Activated T-cell treated with anti-CD3 and anti-CD28 coated beads, Interleukin-2, amount 50 U/mL, for 48 hours (primary cell): ENCODE measurements around the gene PGF.
A peak's percentile ranks its signal among the peaks of the same experiment; 100 is the strongest.

ENCODE experiments used
- DNase-seq, 2 experiments: peaks; one replicate each; pipeline ENCODE4 v3.0.0-alpha.2; 2020

Gene PGF

DNA sequence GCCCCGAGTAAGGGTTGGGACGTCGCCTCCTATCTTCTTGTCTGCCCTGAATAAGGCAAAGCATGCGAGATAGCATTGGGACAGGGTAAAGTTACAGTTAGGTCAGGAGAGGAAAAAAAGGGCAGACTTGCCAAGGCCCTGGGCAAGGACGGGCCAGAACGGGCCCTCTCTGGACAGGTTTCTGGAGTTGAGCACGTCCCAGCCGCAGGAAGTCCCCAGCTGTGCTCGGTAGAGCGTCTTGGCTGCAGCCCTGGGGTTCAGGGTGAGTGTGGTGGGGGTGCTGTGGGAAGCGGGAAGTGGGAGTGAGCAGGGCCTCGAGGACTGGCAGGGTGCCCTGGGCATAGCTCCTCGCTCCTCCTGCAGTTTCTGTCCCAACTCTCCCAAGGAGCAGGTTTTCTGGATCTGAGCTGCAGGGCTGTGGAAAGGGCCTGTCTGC is 37.7 kb downstream of the PGF start:
- no peak for DNase-seq

DNA sequence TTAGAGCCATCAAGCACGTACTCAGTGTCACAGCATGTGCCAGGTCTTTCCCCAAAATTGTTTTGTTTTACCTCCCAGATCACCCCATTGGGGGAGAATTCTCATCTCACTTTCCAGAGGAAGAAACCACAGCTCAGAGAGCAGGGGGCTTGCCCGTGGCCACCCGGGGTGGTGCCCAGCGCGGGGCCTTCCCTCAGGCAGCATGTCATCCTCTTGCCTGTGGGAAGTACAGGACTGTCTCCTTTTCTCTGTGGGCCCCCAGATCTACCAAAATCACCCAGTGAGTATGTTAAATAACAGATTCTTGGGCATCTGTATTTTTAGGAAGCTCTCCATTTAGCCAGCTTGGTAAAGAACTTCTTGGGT is 38.2 kb downstream of the PGF start:
- no peak for DNase-seq

GRCh38 chr14:74915826-74916225 is 39.6 kb downstream of the PGF start:
- DNase-seq, result no peak

GRCh38 chr14:74915426-74915825 is 40.0 kb downstream of the PGF start:
- DNase-seq, result no peak

- DNase-seq, result no peak
These were observed 41.3 kb downstream of the PGF start for GRCh38 chr14:74913986-74914573.

GRCh38 chr14:74913393-74913910 is 41.9 kb downstream of the PGF start:
- no peak for DNase-seq

- no peak for DNase-seq
These were observed 42.6 kb downstream of the PGF start for GRCh38 chr14:74912801-74913200.

DNA sequence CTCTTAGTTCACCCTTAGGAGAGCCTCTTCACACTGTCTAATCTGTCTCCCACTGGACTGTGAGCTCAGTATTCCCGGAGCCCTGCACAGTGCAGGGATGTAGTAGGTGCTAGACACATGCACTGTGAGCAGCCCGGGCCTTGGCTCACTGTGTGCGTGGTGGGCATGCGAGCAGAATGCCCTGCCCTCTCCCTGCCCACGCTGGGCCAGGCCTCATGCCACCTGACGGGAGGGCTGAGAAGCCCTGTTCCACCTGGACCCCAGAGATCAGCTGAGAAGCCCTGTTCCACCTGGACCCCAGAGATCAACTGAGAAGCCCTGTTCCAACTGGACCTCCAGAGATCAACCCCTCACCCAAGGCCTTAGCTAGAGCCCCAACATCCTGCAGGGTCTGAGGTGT is 43.3 kb downstream of the PGF start:
- no peak for DNase-seq

DNA sequence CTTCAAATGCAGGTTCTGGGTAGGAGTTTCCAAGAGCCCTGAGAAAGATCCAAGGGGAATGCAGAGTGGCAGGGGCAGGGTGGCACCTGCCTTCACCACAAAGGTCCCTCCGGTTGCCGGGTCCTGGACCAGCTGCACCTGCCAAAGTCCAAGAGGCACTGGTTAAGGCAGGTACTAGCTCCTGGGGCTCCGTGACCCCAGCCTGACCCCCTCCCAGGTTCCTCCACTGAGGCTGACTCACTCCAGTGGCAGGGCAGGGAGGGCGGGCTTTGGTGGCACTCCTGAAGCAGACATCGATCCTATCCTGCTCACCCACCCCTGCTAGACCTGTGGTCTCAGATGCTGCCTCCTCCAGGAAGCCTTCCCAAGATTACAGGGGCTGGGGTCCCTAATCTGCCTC is 43.7 kb downstream of the PGF start:
- DNase-seq, result no peak

GRCh38 chr14:74911221-74911620 is 44.2 kb downstream of the PGF start:
- no peak for DNase-seq

GRCh38 chr14:74910556-74910955 is 44.8 kb downstream of the PGF start:
- no peak for DNase-seq

DNA sequence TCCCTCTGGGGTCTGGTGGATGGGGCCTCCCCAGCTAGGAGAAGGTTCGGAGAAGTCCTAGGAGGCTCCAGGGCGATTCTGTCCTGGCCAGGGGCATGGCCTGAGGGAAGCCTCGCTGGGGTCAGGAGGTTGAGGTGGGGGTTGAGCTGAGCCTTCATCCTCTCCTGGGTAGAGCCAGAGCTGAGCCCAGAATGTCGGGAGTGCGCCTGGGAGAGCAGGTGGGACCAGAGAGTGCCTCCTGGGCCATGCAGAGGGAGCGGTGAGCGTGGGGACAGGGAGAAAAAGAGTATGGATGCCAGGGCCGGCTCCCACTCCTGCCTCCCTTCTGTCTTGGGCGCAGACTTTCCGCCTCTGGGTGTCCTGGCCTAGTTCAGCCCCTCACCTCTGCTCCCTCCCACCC is 45.5 kb downstream of the PGF start:
- no peak for DNase-seq

GRCh38 chr14:74909501-74909900 is 45.9 kb downstream of the PGF start:
- DNase-seq, result no peak

DNA sequence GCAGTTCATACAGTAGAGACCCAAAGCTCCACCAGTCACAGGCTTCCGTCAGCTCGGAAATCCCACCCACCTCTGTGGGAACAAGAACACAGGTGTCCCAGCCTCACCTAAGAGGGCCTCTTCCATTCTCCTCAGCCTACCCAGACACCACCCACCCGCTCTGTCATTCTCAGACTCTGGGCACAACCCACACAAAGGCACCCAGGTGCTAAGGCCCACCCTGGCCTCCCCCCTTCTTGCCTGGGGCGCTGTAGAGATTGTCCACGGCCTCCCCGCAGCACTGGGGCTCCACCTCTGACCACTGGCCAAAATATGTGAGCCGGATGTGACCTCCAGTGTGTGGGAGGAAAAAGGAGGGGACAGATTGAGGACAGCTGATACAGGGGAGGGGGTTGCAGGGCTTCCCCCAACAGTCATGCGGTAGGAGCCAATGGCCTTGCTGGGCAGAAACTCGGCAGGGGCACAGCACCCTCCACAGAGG is 46.5 kb downstream of the PGF start:
- DNase-seq, result no peak

DNA sequence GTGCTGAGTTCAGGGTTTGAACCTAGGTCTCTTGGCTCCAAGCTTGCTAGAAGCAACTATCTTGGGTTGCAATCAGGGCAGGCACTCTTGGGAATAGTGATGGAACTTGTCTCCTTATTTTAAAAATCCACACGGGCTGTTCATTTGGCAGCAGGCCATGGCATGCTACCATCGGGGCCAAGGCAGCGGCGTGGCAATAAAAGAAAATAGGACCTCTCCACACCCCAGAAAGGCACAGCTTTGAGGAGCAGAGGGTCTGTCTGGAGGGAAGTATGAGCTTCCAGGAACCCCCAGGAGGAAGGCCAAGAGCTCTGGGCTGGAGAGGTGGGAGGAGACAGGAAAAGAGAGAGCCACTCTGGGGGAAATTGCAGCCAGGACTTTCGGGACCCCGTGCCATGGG is 47.7 kb downstream of the PGF start:
- no peak for DNase-seq

GRCh38 chr14:74906925-74907521 is 48.4 kb downstream of the PGF start:
- DNase-seq, result no peak

- DNase-seq, result peak; percentile 88
These were observed 49.7 kb downstream of the PGF start for GRCh38 chr14:74905595-74906142.

GRCh38 chr14:74904635-74905503 is 50.5 kb downstream of the PGF start:
- no peak for DNase-seq

DNA sequence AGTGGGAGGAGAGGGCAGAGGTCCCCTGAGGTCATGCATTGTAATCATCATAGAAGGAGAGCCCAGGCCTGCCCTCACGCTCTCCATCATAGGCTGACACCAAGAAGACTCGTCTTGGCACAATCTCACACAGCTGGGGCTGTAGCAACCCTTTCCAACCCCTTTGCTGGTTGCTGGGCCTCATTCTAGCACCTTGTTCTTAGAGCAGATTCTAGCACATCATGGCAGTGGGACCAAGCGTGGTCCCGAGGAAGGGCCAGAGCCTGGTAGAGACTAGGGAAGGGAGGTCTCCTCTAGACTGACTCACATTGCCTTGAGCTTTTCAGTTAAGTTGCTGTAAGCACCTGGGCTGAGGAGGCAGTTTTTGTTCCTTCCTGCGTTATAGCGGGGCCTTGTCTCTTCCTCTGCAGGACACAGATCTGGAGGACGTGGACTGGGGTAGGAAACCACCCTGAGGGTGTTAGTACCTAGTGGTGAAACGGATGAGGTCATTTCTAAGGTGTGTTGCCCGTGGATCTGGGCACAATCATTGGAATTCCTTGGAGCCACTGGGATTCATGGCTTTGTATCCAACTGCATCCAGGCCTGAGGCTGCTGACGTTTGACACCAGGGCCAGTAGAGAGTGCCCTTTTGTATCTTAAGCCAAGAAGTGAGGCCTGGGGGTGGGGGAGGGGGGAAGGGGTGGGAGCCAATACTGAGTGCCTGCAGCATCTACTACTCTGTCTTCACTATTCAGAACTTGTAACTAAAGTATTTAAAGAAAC is 52.3 kb downstream of the PGF start:
- DNase-seq, result no peak

GRCh38 chr14:74898694-74899093 is 56.7 kb downstream of the PGF start:
- no peak for DNase-seq

- DNase-seq, result no peak
These were observed 57.3 kb downstream of the PGF start for GRCh38 chr14:74898083-74898482.

GRCh38 chr14:74897642-74898041 is 57.8 kb downstream of the PGF start:
- no peak for DNase-seq

- no peak for DNase-seq
These were observed 59.0 kb downstream of the PGF start for GRCh38 chr14:74896400-74896799.
